Measurements from ENCODE around the gene IL7R.

- no peak for TF ChIP-seq CTCF (IDR thresholded peaks at IDR 0.05)
- TF ChIP-seq POLR2A (IDR thresholded peaks at IDR 0.05), result no peak
Observed at GRCh38 chr5:35876454-35876853, 19.8 kb downstream of the IL7R start.

Measured in right lobe of liver (tissue), 4 donors.